B cell (primary cell): ENCODE data around the gene LIPC.

Experiments used
- EZH2 ChIP-seq: IDR thresholded peaks from 2 replicates; pipeline ENCODE4 v1.6.1; 2012; ENCODE audit warnings: borderline replicate concordance, low read depth, mild to moderate bottlenecking, moderate library complexity, low read length; ENCODE audit not compliant: insufficient read depth, poor library complexity, severe bottlenecking
- TF ChIP-seq, protein P1 (sequence below): fragments of 200-600 bp; IDR thresholded peaks from one replicate; pipeline ENCODE4 v1.8.0; 2022; ENCODE audit warnings: antibody characterized with exemption, mild to moderate bottlenecking

DNA sequence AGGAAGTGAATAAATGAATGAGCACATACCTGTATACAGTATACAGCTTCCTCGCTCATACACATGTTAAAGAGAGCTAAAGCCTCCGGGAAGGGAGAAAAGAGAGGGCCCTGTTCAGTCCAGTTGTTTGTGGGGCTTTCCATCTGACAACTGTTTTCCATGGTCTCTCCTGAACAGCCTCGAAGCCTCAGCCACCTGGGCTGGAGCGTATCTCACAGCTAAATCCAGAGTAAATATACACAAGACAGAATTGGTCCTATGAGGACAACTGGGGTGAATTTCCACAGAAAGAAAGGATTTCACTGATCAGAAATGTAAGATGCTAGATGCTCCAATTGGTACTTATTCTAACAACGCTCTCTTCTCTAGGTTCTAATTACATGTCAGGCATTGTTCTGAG lies 103.5 kb downstream of the LIPC start:
- no peak for TF ChIP-seq EZH2
- TF ChIP-seq, protein P1, sequence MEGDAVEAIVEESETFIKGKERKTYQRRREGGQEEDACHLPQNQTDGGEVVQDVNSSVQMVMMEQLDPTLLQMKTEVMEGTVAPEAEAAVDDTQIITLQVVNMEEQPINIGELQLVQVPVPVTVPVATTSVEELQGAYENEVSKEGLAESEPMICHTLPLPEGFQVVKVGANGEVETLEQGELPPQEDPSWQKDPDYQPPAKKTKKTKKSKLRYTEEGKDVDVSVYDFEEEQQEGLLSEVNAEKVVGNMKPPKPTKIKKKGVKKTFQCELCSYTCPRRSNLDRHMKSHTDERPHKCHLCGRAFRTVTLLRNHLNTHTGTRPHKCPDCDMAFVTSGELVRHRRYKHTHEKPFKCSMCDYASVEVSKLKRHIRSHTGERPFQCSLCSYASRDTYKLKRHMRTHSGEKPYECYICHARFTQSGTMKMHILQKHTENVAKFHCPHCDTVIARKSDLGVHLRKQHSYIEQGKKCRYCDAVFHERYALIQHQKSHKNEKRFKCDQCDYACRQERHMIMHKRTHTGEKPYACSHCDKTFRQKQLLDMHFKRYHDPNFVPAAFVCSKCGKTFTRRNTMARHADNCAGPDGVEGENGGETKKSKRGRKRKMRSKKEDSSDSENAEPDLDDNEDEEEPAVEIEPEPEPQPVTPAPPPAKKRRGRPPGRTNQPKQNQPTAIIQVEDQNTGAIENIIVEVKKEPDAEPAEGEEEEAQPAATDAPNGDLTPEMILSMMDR, result no peak
